ENCODE data around the gene INPP5F.

GRCh38 chr10:119780879-119781480, 55.1 kb downstream of the INPP5F start:
- TF ChIP-seq SP1 (IDR thresholded peaks at IDR 0.05; ENCODE audit: low read depth, low read length) (no peak), REST (IDR thresholded peaks at IDR 0.05; ENCODE audit: low read depth, low read length) (no peak), BCL11A (IDR thresholded peaks at IDR 0.05; ENCODE audit: low read depth, low read length) (no peak), CTCF (IDR thresholded peaks at IDR 0.05 in 2 of 3, conservative IDR thresholded peaks at IDR 0.05 in 1 of 3; ENCODE audit: control insufficient read depth in 2 of 3, extremely low read depth in 1 of 3, insufficient read depth in 1 of 3, low read depth in 3 of 3, low read length in 3 of 3) (no peak)
